Heart left ventricle (tissue), 16 donors: Measurements from ENCODE around the gene SEC14L6. TPM values are rescaled to one million over a fixed set of nuclear protein-coding genes. Genes with fewer than 3 reads are reported as not detected.
A peak's percentile ranks its signal among the peaks of the same experiment; 100 is the strongest.

ENCODE experiments used
- ATAC-seq, 4 donors: fragments of 200-7000 bp; cut with Tn5 transposase; one replicate each; pipeline ENCODE4 v1.9.1; 2020 to 2022; ENCODE audit warnings: moderate library complexity in 4 of 4, mild to moderate bottlenecking in 3 of 4, moderate number of reproducible peaks in 1 of 4
- DNase-seq, 5 donors: peaks; one replicate each; pipeline ENCODE4 v3.0.0-alpha.2; 2020
- H3K27ac ChIP-seq, 12 donors: fragments of 200-600 bp; sonication (generic) in 4 of 12; one replicate each; pipeline versions ENCODE4 v1.5.0 to v1.8.0; 2016 to 2022; ENCODE audit warnings: mild to moderate bottlenecking in 2 of 12
- H3K27me3 ChIP-seq, 9 donors: fragments of 200-600 bp; sonication (generic) in 2 of 9; one replicate each; pipeline versions ENCODE4 v1.5.1 to v1.8.0; 2016 to 2022; ENCODE audit warnings: mild to moderate bottlenecking in 3 of 9
- H3K36me3 ChIP-seq, 9 donors: fragments of 200-600 bp; sonication (generic) in 2 of 9; one replicate each; pipeline versions ENCODE4 v1.5.0 to v1.8.0; 2018 to 2022; ENCODE audit warnings: mild to moderate bottlenecking in 2 of 9
- H3K4me1 ChIP-seq, 12 donors: fragments of 200-600 bp; sonication (generic) in 4 of 12; one replicate each; pipeline versions ENCODE4 v1.5.0 to v1.8.0; 2016 to 2022; ENCODE audit warnings: mild to moderate bottlenecking in 3 of 12
- H3K4me3 ChIP-seq, 12 donors: fragments of 200-600 bp; sonication (generic) in 4 of 12; one replicate each; pipeline versions ENCODE4 v1.5.0 to v1.8.0; 2017 to 2022; ENCODE audit warnings: mild to moderate bottlenecking in 9 of 12, moderate library complexity in 4 of 12
- H3K9me3 ChIP-seq, 12 donors: fragments of 200-600 bp; sonication (generic) in 4 of 12; one replicate each; pipeline versions ENCODE4 v1.5.0 to v1.8.0; 2016 to 2022; ENCODE audit warnings: mild to moderate bottlenecking in 1 of 12
- CTCF ChIP-seq, 12 donors: fragments of 200-600 bp; sonication (generic) in 4 of 12; IDR thresholded peaks; one replicate each; pipeline versions ENCODE4 v1.5.0 to v1.8.0; 2018 to 2022; ENCODE audit warnings: antibody characterized with exemption in 12 of 12, mild to moderate bottlenecking in 5 of 12
- POLR2A ChIP-seq, 2 donors: fragments of 450-650 bp; IDR thresholded peaks; one replicate each; pipeline ENCODE4 v1.6.1; 2017; ENCODE audit warnings: antibody characterized with exemption in 2 of 2, mild to moderate bottlenecking in 2 of 2, moderate library complexity in 2 of 2
- WGBS, 4 donors: extraction: QIAGEN DNeasy Blood & Tissue Kit in 2 of 4; methylation state at CpG; one replicate each; pipeline versions ENCODE4 v1.1.5 to v1.1.7; 2013 to 2018; 5-methylcytosine and 5-hydroxymethylcytosine counted together
- intact Hi-C, 10 donors: fragments of 100-400 bp; cut with DNase I; formaldehyde crosslinking; loops; one replicate each; pipeline versions ENCODE4 v1.11.1 to v1.14.2; 2022
- polyA plus RNA-seq, 2 donors: library from polyadenylated mRNA; stranded (reverse); fragments of 200-250 nt; gene quantifications; one replicate each; pipeline ENCODE4 v1.2.3, GENCODE V29; 2013
- total RNA-seq, 9 donors: library from RNA; depleted of rRNA in 2 of 9; stranded (reverse); fragments of >200 nt in 2 of 9; fragmentation: NEBNext Ultra II Directional in 3 of 9; extraction: Animal tissue kit (Norgen Biotek cat#: 25700) in 3 of 9; gene quantifications; one replicate each; pipeline versions ENCODE4 v1.1.0 to v1.2.4, GENCODE V29; 2016 to 2023
- donor health status: ischemic (EF 13 %, LVEDD 7.1; RV severe dilation, severe dysfunction).
- donor health status: healthy with polysubstance abuse.
- donor health status: DM: no; HTN: yes; CAD: no.
- donor health status: DM: no; HTN: no; CAD: no.
- donor health status: ischemic (EF 25% LVEDD 6.9; RV normal size, moderate dysfunction).
- donor health status: ischemic (EF 25% LVEDD 5.7; RV mildly dilated, moderate dysfunction).
- donor health status: healthy.
- donor health status: DM: yes; HTN: yes; CAD: no.
- donor health status: ischemic (EF 35%, LVEDD 5.7; RV mildly dilated, moderate dysfunction).
- donor health status: nonischemic (EF 11% LVEDD 7.7; RV severe dilation, severe dysfunction).
- donor health status: DM: yes; HTN: yes; CAD: no.
- donor health status: PGD.
- donor health status: ischemic (EF 29% LVEDD 5.4; RV normal size, mild dysfunction).
- donor health status: nonischemic (EF 23%, LVEDD 6.1; RV moderate dilation, normal function).

The SEC14L6 gene
- total and polyA plus RNA-seq, 11 donors = 0.03 to 2.8 (median 0.16) TPM; not detected in 8

- WGBS, 4 donors = 26 to 31% (median 26%) methylated on average over 18 of the region's 18 CpGs
- no peaks in the 10 kb centered on the region for H3K9me3 ChIP-seq
- DNase-seq = peak; percentile 34 to 74 (median 60)
- no peak overlapping the region for H3K27ac ChIP-seq
- H3K4me3 ChIP-seq = no peak overlapping the region
- ATAC-seq = peak in 3 of 4 donors; percentile 83 to 96 (median 87)
- intact Hi-C loops = loop anchor here in 8 of 10 donors (1.0 to 10.0 kb wide), 5 partner anchors 93 to 378 kb away; partner anchors contain the start of gene OSM (in 2 of the 8)
- H3K27me3 ChIP-seq = peaks cover 0 to 9% (median 0%) of the 10 kb centered on the region in 9 donors
- peak; percentile 85 to 99 (median 94) for TF ChIP-seq CTCF (IDR thresholded peaks at IDR 0.05)
- no peak for TF ChIP-seq POLR2A (IDR thresholded peaks at IDR 0.05)
- H3K36me3 ChIP-seq = no peaks in the 10 kb centered on the region
- H3K4me1 ChIP-seq = no peaks in the 10 kb centered on the region
Observed at GRCh38 chr22:30485362-30485988, 61.1 kb downstream of the SEC14L6 start.

- no peaks in the 10 kb centered on the region for H3K36me3 ChIP-seq
- WGBS, 4 donors = 37 to 86% (median 79%) methylated on average over 1 of the region's 1 CpG
- no peak overlapping the region for H3K4me3 ChIP-seq
- H3K27me3 ChIP-seq = no peaks in the 10 kb centered on the region
- H3K4me1 ChIP-seq = no peaks in the 10 kb centered on the region
- H3K27ac ChIP-seq = no peak overlapping the region
- no peak for ATAC-seq
- intact Hi-C loops = loop anchor here in 4 of 10 donors (5.0 to 10.0 kb wide), 3 partner anchors 91 to 376 kb away; partner anchors contain the start of gene OSM (in 2 of the 4)
- TF ChIP-seq POLR2A (IDR thresholded peaks at IDR 0.05) (no peak), CTCF (IDR thresholded peaks at IDR 0.05) (no peak)
- no peak for DNase-seq
- H3K9me3 ChIP-seq = no peaks in the 10 kb centered on the region
Observed at GRCh38 chr22:30483169-30483568, 63.4 kb downstream of the SEC14L6 start.

DNA sequence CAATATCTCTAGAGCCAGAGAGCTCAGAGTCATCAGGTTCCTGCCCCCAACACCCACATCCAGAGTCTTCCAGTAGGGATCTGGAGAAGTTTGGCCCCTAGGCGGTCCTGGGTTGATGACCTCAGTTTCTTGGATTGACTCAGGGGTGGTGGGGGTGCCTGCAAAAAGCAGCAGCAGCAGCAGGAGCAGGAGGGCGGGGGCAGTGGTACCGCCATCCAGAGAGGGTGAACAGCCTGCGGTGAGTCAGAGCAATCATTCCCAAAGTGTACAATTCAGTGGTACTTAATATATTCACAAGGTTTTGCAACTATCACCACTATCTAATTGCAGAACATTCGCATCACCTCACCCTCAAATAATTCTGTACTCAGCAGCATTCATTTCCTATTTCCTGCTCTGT is 64.8 kb downstream of the SEC14L6 start:
- Histone ChIP-seq H3K27ac (no peak overlapping the region), H3K36me3 (no peaks in the 10 kb centered on the region), H3K9me3 (no peaks in the 10 kb centered on the region), H3K4me1 (no peaks in the 10 kb centered on the region), H3K4me3 (no peak overlapping the region), H3K27me3 (no peaks in the 10 kb centered on the region)
- no peak for TF ChIP-seq POLR2A (IDR thresholded peaks at IDR 0.05)
- no peak for TF ChIP-seq CTCF (IDR thresholded peaks at IDR 0.05)
- DNase-seq (no peak), ATAC-seq (no peak)
- intact Hi-C loops = loop anchor here in 4 of 10 donors (5.0 to 10.0 kb wide), 3 partner anchors 89 to 374 kb away; partner anchors contain the start of gene OSM (in 2 of the 4)
- 78 to 86% (median 81%) methylated on average over 5 of the region's 5 CpGs for WGBS, 4 donors

DNA sequence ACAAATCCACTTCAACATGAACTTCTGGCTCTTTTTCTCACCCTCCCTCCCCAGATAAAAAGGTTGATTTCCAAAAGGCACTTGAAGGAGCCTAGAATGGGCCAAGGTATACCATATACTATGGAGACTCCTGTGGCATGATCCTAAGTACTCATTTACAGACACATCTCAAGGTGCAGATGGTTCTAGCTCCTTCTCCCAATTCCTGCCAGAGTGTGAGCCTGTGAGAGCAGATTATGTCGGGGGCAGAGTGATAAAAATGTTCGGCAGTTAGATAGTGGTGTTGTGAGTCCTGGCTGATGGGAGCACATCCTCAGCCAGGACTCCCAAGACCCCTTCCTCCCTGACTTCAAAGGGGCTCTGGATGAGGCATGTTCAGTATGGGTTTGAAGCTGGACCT is 66.6 kb downstream of the SEC14L6 start:
- no peak overlapping the region for H3K4me3 ChIP-seq
- H3K4me1 ChIP-seq = no peaks in the 10 kb centered on the region
- intact Hi-C loops = loop anchor here in 4 of 10 donors (5.0 to 10.0 kb wide), 3 partner anchors 88 to 373 kb away; partner anchors contain the start of gene OSM (in 2 of the 4)
- ATAC-seq = no peak
- peaks cover 0 to under 1% (median 0%) of the 10 kb centered on the region in 9 donors for H3K27me3 ChIP-seq
- no peaks in the 10 kb centered on the region for H3K36me3 ChIP-seq
- 17 to 43% (median 21%) methylated on average over 2 of the region's 2 CpGs for WGBS, 4 donors
- no peak for DNase-seq
- H3K27ac ChIP-seq = no peak overlapping the region
- no peak for TF ChIP-seq CTCF (IDR thresholded peaks at IDR 0.05)
- TF ChIP-seq POLR2A (IDR thresholded peaks at IDR 0.05) = no peak
- H3K9me3 ChIP-seq = no peaks in the 10 kb centered on the region
